Retina (tissue), 1 donor: ENCODE results near the gene MDM2.
"Not testable (repeated sequence)": the region's sequence is repeated elsewhere in the genome, so short reads cannot be mapped to it uniquely, and the experiment has no call there.

Source experiments
- DNase-seq: peaks from one replicate; pipeline ENCODE4 v3.0.0-alpha.2; 2016

The MDM2 gene

DNA sequence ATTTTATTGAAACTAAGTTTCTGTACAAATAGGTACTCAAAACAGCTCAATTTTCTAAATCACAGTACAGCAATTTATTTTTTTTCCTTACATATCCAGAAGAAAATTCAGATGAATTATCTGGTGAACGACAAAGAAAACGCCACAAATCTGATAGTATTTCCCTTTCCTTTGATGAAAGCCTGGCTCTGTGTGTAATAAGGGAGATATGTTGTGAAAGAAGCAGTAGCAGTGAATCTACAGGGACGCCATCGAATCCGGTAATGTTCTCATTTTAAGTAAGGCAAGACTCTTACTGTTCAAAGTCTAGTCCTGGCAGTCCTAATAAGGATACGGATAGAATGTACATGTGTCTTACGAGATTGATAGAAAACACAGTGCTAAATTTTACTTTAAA, 20.7 kb downstream of the MDM2 start:
- DNase-seq: no peak

DNA sequence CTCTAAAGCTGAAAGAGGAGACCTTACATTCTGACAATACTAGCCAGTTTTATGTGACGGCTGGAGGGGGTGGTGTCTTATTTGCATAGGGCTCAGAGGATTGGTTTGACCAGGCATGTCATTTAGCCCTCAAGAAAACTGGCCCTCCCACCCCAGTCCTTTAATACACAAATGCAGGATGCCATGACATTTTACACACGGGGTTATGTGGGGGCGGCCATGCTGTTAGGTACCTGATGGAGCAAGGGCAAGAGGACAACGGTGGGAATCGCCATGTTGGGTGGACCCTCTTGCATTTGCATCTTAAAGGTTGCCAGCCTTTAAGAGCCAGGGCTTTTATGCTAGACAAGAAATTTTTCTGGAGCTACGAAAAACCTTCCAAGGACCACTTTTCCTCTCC, 23.3 kb downstream of the MDM2 start:
- no peak for DNase-seq

DNA sequence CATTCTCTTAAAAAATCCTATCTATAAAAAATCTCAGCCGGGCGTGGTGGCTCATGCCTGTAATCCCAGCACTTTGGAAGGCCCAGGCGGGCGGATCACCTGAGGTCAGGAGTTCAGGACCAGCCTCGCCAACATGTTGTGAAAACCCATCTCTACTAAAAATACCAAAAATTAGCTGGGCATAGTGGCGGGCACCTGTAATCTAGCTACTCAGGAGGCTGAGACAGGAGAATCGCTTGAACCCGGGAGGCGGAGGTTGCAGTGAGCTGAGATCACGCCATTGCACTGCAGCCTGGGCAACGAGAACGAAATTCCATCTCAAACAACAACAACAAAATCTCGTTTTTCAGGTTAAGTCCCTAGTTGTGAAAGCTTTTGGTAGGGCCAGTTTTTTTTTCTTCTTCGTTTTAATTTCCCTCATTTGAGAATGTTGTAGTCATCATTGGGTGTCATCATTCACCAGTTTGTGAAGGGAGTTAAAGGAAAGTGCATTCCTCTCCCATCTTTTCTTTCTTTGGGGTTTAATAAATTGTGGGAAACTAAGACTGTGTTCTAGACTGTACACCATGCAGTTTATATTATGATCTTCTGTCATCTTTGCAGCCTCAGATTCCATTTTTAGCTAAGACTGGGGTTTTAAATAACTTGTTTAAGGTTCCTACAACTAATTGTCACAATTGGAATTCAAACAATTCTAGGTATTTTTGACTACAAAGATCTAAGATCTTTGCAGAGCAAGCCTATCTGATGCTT, 23.9 kb downstream of the MDM2 start:
- DNase-seq: no peak

DNA sequence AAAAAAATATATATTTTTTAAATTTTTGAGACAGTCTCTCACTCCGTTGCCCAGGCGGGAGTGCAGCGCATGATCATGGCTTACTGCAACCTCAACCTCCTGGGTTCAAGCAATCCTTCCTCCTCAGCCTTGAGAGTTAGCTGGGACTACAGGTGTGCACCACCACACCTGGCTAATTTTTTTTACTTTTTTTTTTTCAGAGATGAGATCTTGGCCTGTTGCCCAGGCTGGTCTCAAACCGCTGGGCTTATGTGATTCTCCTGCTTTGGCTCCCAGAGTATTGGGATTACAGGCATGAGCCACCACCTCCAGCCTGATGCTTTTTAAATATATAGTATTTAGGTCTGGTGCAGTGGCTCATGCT, 24.5 kb downstream of the MDM2 start:
- no peak for DNase-seq

DNA sequence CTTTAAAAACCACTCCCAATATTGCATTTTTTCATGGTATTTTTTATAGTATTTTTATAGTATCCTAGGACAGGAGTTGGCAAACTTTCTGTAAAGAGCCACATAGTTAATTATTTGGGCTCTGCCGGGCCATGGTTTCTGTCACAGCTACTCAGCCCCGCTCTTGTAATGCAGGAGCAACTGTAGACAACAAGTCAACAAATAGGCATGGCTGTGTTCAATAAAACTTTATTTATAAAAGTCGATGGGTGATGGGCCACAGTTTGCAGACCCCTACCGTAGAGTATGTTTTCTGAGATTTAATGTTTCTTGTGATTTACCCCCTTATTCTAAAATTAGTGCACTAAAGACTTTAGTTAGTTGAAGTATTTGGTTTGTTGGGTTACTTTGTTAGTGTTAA, 25.5 kb downstream of the MDM2 start:
- no peak for DNase-seq

DNA sequence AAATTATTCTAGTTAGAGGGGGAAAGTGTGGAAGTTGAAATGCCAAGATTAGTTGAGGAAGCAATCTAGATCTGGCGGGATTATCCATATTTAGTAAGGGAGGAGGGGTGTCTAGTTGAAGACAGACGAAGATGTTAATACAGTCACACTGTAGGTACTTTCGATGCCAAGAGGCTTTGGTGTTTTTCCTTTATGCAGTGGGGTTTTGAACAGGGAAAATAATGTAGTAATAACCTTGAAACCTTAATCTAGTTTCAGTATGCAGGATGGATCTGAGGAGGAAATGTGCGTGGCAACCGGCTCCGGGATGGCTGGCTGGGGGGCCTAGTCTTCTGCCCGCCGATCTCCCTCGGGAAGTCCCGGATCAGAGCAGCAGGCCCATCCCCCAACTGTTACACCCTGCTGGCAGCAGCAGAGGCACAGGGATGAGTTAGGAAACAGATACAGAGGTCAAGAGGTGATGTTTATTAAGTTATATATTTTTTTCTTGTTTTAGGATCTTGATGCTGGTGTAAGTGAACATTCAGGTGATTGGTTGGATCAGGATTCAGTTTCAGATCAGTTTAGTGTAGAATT, 27.4 kb downstream of the MDM2 start:
- DNase-seq: no peak

DNA sequence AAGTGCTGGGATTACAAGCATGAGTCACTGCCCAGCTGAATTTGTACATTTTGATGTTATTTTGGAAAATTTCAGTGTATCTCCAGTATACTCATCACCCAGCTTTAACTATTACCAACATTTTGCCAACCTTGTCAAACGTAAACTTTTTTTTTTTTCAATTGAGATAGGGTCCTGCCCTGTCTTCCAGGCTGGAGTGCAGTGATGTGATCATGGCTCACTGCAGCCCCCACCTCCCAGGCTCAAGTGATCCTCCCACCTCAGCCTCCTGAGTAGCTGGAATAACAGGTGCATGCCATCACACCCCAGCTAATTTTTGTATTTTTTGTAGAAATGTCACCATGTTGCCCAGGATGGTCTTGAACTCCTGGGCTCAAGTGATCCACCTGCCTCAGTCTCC, 29.2 kb downstream of the MDM2 start:
- no peak for DNase-seq

DNA sequence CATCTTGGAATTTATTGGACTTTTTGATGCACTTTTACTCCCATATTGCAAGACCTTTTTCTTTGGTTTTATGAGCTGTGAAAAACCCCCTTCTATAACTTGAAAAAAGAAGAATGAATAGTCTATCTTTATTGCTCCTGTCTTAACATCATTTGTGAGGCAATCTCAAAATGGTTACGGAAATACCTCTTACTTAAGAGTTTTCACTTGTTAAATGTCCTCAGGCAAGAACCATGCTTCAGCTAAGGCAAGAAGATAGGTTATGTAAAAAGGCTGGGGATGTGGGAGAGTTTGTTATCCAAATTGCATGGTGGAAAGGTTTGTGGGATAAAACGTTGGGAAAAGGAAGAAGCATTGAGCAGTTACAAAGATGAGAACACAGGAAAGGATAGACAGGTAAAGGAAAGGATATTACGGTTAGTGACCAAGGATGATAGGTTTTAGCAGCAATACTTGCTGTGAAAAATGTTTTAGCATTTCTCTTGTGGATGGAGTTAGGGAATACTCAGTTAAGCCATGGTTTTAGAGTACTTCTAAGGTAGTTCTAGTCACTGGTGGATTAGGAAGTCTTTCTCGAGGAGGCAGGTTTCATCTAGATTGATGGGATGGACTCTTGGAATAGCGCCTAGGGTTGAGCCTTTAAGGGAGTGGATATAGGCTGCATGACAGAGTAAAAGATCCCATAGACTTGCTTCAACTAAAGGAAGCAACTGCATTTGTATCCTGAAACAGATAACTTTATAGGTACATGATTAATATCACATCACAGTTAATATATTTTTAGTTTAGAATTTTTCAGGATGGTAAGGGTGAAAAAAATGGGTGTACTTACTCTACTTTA, 30.3 kb downstream of the MDM2 start:
- no peak for DNase-seq

DNA sequence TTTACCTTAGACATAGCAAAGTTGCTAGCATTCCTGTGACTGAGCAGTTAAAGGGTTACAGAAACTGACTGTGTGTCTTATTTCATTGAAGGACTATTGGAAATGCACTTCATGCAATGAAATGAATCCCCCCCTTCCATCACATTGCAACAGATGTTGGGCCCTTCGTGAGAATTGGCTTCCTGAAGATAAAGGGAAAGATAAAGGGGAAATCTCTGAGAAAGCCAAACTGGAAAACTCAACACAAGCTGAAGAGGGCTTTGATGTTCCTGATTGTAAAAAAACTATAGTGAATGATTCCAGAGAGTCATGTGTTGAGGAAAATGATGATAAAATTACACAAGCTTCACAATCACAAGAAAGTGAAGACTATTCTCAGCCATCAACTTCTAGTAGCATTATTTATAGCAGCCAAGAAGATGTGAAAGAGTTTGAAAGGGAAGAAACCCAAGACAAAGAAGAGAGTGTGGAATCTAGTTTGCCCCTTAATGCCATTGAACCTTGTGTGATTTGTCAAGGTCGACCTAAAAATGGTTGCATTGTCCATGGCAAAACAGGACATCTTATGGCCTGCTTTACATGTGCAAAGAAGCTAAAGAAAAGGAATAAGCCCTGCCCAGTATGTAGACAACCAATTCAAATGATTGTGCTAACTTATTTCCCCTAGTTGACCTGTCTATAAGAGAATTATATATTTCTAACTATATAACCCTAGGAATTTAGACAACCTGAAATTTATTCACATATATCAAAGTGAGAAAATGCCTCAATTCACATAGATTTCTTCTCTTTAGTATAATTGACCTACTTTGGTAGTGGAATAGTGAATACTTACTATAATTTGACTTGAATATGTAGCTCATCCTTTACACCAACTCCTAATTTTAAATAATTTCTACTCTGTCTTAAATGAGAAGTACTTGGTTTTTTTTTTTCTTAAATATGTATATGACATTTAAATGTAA, 31.5 kb downstream of the MDM2 start:
- DNase-seq: no peak

DNA sequence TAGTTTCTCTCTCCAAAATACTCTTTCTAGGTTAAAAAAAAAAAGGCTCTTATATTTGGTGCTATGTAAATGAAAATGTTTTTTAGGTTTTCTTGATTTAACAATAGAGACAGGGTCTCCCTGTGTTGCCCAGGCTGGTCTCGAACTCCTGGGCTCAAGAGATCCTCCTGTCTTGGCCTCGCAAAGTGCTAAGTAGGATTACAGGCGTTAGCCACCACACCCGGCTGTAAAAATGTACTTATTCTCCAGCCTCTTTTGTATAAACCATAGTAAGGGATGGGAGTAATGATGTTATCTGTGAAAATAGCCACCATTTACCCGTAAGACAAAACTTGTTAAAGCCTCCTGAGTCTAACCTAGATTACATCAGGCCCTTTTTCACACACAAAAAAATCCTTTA, 33.2 kb downstream of the MDM2 start:
- not testable (repeated sequence) for DNase-seq

DNA sequence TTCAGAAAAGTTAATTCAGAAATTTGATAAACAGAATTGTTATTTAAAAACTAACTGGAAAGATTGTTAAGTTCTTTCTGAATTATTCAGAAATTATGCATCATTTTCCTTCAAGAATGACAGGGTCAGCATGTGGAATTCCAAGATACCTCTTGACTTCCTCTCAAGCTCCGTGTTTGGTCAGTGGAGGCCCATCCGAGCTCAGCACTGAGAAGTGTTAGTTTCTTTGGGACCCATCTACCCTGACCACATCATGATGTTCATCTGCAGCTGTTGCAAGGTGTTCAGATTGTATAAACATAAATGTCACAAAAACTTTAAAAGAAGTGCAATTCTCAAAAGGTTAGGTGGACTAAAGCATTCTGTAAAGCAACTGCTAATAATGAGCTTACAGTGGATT, 33.7 kb downstream of the MDM2 start:
- DNase-seq: no peak

DNA sequence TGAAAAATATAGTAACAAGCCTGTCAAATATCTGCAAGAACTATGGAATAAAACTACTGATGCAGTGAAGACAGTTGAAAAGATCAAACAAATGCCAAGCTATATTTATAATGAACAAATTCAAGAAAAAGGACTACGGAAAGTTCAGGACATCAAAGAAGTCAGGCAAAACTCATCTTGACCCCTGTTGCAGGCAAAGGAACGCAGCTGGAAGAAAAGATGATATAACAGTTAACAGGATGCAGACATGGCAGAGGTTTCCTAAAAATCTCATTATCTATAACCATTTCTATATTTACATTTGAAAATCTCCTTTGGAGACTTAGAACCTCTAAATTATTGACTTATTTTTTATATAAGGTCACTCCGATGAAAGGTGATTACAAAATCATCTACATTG, 34.1 kb downstream of the MDM2 start:
- no peak for DNase-seq

DNA sequence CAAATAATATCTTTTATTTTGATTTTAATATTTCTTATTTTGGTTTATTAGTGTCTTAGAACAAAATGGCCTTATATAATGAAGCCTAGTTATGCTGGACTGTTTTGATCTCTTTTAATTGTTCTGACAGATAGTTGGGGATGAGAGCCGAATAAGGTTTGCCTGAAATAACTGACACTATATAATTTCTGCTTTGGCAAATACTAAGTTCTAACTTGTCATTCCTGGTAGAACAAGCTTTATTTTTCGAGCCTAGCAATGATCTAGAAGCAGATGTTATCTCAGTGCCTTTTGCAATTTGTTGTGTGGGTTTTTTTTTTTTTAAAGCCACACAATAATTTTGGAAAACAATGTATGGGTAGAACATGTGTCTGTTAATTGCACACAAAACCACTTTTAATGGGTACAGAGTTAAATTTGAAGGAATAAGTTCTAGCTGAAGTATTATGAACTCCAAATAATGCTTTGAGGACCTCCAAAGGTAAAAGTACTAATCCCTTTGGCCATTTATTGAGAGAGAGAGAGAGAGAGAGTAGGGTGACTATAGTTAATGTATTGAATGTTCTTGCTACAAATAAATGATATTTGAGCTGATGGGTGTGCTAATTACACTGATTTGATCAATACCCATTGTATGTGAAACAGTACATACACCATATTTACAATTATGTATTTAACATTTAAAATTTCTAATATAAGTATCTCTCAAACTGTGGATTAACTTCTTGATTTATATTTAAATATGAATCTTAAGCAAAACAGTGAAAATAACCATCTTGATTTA, 35.0 kb downstream of the MDM2 start:
- no peak for DNase-seq

DNA sequence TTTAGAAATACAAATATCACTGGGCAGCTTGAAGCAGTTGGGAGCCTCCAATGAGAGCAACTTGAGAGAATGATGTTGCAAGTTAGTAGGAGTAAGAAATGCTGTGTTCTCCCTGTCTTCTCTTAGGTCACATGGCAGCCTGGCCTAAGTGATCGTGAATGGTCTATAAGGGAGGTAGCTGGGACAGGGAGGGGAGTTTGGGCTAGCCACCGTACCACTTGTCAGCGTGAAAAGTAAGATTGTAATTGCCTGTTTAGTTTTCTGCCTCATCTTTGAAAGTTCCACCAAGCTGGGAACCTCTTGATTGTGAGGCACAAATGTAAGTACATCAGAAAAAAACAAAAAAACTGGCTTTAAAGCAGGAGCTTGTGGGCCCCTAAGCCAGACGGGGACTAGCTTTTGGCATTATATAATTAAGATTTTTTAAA, 36.4 kb downstream of the MDM2 start:
- no peak for DNase-seq

DNA sequence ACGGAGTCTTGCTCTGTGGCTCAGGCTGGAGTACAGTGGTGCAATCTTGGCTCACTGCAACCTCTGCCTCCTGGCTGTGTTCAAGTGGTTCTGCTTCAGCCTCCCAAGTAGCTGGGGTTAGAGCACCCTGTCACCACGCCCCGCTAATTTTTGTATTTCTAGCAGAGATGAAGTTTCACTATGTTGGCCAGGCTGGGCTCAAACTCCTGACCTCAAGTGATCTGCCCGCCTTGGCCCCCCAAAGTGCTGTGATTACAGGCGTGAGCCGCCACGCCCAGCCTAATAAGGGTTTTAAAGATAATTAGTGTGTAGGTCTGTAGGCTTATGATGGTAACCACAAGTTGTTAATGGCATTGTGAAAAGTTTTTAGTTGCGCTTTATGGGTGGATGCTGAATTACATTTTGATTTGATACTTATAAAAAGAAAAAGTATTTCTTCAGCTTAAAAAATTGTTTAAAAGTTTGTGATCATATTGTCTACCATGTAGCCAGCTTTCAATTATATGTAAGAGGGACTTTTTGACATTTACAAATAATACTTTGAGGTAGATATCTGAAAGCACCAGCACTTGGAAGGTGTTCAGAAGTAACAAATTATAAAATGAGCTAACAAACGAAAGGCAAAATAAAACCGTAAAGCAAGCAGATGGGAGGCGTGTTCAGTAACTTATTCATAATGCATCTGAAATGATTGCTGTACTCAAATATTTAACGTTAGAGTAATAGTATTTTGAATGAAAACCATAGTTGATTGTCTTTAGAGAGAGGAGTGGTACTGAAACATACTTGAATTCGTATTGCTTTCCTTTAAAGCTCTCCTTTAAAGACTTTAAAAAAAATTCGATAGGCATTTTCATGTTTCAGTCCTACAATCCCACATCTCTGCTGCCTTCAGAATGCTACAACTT, 37.1 kb downstream of the MDM2 start:
- no peak for DNase-seq

DNA sequence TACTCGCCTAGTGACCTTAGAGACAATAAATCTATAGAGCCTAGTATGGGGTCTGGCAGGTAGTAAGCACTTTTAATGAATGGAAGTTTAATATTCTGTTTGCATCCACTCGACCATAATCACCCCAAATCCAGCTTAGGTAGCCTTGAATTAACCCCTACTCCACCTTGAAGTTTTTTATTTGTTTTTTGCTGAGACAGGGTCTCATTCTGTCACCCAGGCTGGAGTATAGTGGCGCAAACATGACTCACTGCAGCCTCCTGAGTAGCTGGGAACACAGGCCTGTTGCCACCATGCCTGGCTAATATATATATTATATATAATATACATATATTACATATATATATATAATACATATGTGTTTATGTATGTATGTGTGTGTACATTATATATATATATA, 38.8 kb downstream of the MDM2 start:
- no peak for DNase-seq

DNA sequence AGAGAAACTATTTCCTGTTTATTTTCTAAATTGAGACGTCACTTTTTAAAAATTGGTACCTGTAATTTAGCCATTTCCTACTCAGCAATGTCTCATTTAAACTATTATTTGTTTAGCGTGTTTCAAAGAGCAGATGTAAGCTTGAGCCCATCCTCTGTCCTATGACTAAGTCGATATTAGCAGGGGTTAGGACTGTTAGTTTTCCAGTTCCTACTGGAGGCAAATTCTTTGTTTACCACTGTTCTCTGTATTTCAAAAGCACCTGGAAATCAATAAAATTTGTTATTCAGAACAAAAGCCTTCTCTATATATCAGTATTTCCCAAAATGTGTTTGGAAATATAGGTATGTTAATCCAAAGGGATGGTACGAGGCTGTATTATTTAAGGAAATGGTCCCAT, 42.4 kb downstream of the MDM2 start:
- DNase-seq: no peak

DNA sequence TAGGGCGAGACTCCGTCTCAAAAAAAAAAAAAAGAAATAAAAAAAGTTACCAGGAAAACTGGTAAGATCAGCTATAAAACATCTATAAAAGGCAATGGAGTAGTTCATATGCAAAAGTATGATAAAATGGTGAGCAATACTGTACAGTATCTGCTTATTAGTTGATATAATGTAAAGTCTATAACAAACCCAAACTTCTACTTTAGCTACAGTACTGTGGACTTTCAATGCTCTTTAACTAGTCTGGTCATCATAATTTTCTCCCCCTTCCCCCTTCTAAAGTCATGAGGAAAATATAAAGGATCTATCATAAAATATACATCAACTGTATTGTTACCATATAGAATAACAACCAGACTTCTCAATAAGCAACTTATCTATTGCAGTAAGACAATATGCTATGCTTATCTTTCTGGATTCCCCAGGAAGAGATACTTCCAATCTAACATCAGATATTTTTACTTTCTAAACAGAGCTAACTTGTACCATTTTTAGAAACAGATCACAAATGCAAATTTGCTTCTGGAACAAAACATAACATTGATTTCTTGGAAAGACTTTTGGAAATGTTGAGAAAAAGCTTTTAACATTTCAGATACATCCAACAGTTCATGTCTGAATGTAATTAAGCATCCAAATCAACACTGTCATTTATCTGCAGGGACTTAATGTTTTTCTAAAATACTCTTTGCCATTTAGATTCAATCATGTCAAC, 43.8 kb downstream of the MDM2 start:
- no peak for DNase-seq

DNA sequence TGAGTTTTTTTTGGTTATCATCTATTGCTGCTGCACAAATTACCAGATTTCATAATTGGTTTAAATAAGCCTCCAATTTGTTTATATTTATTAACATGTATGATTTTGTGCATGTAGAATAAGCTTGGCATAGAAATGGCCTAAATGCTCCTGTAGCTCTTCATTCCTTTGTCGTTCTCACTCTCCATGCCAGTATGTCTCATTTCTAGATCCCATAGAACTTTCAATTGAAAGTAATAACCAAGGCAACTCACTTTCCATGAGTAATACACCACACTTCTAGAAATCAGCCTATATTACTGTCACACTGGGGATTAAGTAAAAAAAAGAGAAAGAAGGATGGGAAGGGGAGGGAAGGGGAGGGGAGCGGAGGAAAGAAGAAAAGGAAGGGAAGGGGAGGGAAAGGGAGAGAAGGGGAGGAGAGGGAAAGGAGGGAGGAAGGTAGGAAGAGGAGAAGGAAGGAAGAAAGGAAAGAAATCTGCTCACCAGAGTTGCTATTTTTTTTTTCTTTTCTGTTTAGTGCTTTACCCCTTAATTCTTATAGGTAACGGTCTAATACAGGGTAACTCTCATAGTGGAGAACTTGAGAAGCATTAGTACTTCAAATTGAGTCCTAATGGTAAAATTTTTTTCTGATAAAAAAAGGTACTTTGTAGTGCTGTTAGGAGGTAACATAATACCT, 45.6 kb downstream of the MDM2 start:
- DNase-seq: no peak

DNA sequence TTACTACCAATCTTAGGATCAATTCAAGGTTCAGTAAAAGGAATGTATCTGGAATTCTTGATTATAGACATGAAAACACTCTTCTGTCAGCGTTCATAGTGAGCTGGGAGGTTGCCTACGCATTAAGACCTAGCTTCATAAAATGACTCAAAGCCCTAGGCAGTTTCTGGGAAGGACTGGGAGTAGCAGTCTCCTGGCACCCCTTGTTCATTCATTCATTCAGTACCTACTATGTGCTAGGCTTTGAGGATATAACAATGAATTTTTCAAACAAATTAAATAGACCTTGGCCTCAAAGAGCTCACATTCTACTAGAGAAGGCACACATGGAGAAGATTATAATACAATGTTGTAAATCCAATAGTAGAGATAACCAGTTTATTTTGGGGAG, 46.1 kb downstream of the MDM2 start:
- DNase-seq: no peak
